Activated CD8-positive, alpha-beta memory T cell treated with anti-CD3 and anti-CD28 coated beads, Interleukin-2, amount 10 ng/mL, durations not matched to agents 7 days and 5 days (primary cell): ENCODE measurements around the gene SULT1A2. TPM values are rescaled to one million over a fixed set of nuclear protein-coding genes. Genes with fewer than 3 reads are reported as not detected.
A peak's percentile ranks its signal among the peaks of the same experiment; 100 is the strongest.
"Not testable (repeated sequence)": the region's sequence is repeated elsewhere in the genome, so short reads cannot be mapped to it uniquely, and the experiment has no call there.

ENCODE experiments used
- ATAC-seq: fragments of 150-1000 bp; cut with Tn5 transposase; one replicate; pipeline ENCODE4 v1.10.0; 2021; ENCODE audit warnings: moderate library complexity
- CTCF ChIA-PET: fragments of 350-600 bp; sonication (Branson Sonifier 250); formaldehyde crosslinking; loops from one replicate; lab custom pipeline; 2021; ENCODE audit warnings: antibody characterized with exemption; lab: Charles Lee
- DNase-seq: peaks from one replicate; pipeline ENCODE4 v3.0.0-alpha.2; 2020
- H3K27ac Mint-ChIP-seq: one replicate; pipeline ENCODE4 v1.8.0; 2021; ENCODE audit warnings: mild to moderate bottlenecking, mixed read lengths
- H3K27me3 Mint-ChIP-seq: one replicate; pipeline ENCODE4 v1.8.0; 2021; ENCODE audit warnings: mixed read lengths
- H3K36me3 Mint-ChIP-seq: one replicate; pipeline ENCODE4 v1.8.0; 2021; ENCODE audit warnings: mild to moderate bottlenecking, mixed read lengths
- H3K4me1 Mint-ChIP-seq: one replicate; pipeline ENCODE4 v1.8.0; 2021; ENCODE audit warnings: mixed read lengths
- H3K4me3 Mint-ChIP-seq: one replicate; pipeline ENCODE4 v1.8.0; 2021; ENCODE audit warnings: mild to moderate bottlenecking, moderate library complexity, mixed read lengths
- H3K9me3 Mint-ChIP-seq: one replicate; pipeline ENCODE4 v1.8.0; 2022; ENCODE audit warnings: low read depth, mixed read lengths
- total RNA-seq, 2 experiments: library from RNA; stranded (reverse); gene quantifications; one replicate each; pipeline ENCODE4 v1.2.3, GENCODE V29; 2021

SULT1A2 gene
- under 1 TPM in 1 of 2 experiments, not detected in 1; 0.20 TPM for total RNA-seq

DNA sequence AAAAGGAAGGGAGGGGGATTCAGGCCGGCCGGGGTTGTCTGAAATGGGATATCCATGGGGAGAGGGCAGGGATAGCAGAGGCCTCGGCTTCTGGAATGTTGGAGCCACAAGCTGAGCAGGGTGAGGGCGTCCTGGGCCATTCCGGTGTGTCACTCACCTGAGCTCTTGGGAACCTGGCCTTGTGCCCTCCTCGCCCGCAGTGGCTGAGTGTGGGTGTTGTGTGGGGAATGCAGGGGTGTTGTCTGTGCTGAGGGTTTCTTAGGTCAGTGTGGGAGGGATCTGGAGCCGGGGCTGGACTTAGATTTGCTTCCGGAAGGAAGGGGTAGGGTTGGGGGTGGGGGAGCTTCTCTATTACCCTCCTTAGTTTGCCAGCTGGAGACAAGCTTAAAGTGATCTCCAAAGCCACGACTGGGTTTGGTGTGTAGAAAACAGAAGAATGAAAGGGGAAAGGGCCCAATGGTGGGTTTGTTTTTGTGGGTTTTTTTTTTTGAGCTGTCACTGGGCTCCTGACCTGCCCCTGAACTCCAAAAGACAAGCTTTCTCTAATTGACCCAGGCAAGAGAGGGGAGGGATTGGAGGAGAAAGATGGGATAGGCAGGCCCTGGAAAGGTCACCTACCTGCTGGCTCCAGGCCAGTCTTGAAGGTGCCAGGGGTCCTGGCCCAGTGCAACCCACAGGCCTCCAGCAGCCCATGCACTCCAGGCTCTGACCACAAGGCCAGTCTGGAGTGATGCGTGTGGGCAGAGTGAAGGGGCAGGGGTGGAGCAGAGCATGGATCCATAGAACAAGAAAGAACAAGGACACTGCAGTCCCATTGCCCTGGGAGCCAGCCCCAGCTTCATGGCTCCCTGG is at the start of gene SULT1A2:
Gene SULT1A2 (minus strand): TSS at position 211 of the 852 bp plus-strand sequence. CDS start 1,120 bp downstream, outside the sequence.
- no peak for ATAC-seq
- CTCF ChIA-PET = interaction anchor here (1.1 kb wide), 1 partner anchor 13 kb away, joined by 3 read pairs; the partner anchor contains the start of gene SULT1A1
- DNase-seq = no peak
- Mint-ChIP-seq H3K9me3 (no peaks in the 10 kb centered on the region), H3K36me3 (no peaks in the 10 kb centered on the region), H3K27me3 (no peaks in the 10 kb centered on the region), H3K4me1 (peaks cover 12% of the 10 kb centered on the region), H3K27ac (peak within 1 kb of the TSS; percentile 39), H3K4me3 (no peak within 1 kb of the TSS)

DNA sequence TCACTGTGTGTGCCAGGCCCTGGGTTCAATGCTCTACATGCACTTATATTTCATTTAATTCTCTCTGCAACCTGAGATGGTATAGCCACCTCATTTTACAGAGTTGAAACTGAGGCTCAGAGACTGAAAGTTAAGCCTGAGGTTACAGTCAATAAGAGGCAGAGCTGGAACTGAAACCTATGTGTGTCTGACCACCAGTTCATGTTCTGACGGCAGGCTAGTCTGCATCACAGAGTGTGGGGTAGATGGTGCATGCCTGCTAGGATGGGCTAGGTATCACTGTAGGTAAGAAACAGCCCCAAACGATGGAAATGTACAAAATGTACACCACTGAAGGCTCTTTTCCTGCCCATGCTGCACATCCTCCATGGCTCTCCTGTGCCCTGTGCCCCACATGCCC is 43.1 kb upstream of the SULT1A2 start:
- peak; percentile 60 for DNase-seq
- ATAC-seq, CTCF ChIA-PET, H3K36me3 Mint-ChIP-seq, H3K27me3 Mint-ChIP-seq, H3K9me3 Mint-ChIP-seq, H3K4me3 Mint-ChIP-seq: not testable (repeated sequence)
- H3K4me1 Mint-ChIP-seq = peaks cover 11% of the 10 kb centered on the region
- peak overlapping the region; percentile 76 for H3K27ac Mint-ChIP-seq

- CTCF ChIA-PET = interaction anchor here (0.6 kb wide), 1 partner anchor 129 kb away, joined by 3 read pairs; no protein-coding TSS in a partner anchor
- H3K36me3 Mint-ChIP-seq, ATAC-seq, DNase-seq, H3K9me3 Mint-ChIP-seq, H3K27me3 Mint-ChIP-seq, H3K27ac Mint-ChIP-seq, H3K4me3 Mint-ChIP-seq: not testable (repeated sequence)
- peaks cover 11% of the 10 kb centered on the region for H3K4me1 Mint-ChIP-seq
Measured at GRCh38 chr16:28638359-28638758, 41.5 kb upstream of the SULT1A2 start.

DNA sequence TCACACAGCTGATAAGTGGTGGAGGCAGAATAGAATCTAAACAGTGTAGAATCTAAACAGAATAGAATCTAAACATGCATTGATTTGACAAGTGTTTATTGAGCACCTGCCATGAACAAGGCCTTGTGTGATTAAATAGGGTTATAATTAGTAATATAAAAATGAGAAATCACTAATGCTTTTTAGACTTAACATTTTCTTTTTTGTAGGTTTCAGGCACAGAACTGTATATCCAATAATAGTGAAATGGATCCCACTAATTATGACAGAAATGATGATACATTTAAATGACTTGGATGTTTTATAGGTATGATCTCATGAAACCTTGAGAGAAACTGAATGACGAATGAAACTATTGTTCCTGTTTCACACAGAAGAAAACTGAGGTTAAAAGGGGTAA is 40.9 kb upstream of the SULT1A2 start, which contains the start of gene NPIPB8:
Gene NPIPB8 (plus strand): TSS at position 301 of the 400 bp plus-strand sequence. CDS start 296 bp downstream, outside the sequence.
- H3K36me3 Mint-ChIP-seq, DNase-seq, H3K9me3 Mint-ChIP-seq, H3K4me3 Mint-ChIP-seq, ATAC-seq, CTCF ChIA-PET, H3K27me3 Mint-ChIP-seq, H3K27ac Mint-ChIP-seq: not testable (repeated sequence)
- H3K4me1 Mint-ChIP-seq = peaks cover 11% of the 10 kb centered on the region

DNA sequence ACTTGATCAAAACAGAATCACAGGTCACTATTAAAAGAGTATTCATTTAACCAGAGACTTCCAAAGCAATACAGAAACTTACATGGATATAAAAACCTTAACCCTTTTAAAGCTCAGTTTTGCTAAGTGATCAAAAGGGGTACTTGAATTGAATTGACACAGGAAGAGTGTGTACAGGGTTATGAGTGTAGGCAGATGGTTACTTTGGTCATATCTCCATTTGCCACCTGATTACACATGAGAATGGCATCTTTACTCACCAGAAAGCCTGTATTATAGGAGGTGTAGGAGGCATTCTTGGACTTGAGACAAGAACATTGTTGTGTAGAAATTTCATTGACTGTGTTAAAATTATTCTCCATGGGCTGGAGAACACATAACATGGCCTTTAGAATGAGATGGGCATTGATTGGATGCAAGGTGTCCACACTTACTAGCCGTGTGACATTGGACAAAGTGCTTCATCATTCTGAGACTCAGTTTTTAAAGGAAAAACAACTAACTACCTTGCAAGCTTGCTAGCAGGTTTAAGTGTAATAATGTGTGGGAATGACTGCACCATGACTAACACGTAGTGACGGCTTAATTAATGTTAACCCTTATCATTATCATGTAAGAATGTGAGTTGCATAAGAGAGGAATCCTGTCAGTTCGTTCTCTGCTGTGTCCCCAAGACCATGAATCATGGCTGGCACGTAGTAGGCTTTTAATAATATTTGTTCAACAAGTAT is 39.4 kb upstream of the SULT1A2 start:
- H3K4me3 Mint-ChIP-seq, H3K27me3 Mint-ChIP-seq, H3K27ac Mint-ChIP-seq, DNase-seq, ATAC-seq, H3K36me3 Mint-ChIP-seq, CTCF ChIA-PET, H3K9me3 Mint-ChIP-seq: not testable (repeated sequence)
- peaks cover 11% of the 10 kb centered on the region for H3K4me1 Mint-ChIP-seq

DNA sequence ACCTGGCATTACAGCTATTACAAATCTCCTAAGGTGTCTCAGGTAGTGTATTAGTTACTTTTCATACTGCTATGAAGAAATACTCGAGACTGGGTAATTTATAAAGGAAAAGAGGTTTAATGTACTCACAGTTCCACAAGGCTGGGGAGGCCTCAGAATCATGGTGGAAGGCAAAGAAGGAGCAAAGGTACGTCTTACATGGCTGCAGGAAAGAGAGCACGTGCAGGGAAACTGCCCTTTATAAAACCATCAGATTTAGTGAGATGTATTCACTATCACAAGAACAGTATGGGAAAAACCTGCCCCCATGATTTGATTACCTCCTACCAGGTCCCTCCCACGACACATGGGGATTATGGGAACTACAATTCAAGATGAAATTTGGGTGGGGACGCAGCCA is 34.1 kb upstream of the SULT1A2 start:
- H3K36me3 Mint-ChIP-seq, H3K4me3 Mint-ChIP-seq, H3K4me1 Mint-ChIP-seq: not testable (repeated sequence)

GRCh38 chr16:28623172-28623711 is 26.4 kb upstream of the SULT1A2 start:
- Mint-ChIP-seq H3K36me3 (peaks cover 6% of the 10 kb centered on the region), H3K9me3 (no peaks in the 10 kb centered on the region), H3K27ac (peak overlapping the region; percentile 83), H3K27me3 (peaks cover 9% of the 10 kb centered on the region), H3K4me3 (peak overlapping the region; percentile 81), H3K4me1 (peaks cover 19% of the 10 kb centered on the region)
- DNase-seq (peak; percentile 79), ATAC-seq (peak; percentile 94)
- CTCF ChIA-PET = interaction anchor here (1.0 kb wide), 2 partner anchors 69 to 345 kb away, joined by 3 read pairs; partner anchors contain the start of gene SGF29

More for the DNA sequence above, 34.1 kb upstream of the SULT1A2 start:
- CTCF ChIA-PET, H3K27ac Mint-ChIP-seq, H3K9me3 Mint-ChIP-seq, DNase-seq, ATAC-seq: not testable (repeated sequence)
- peaks cover 14% of the 10 kb centered on the region for H3K27me3 Mint-ChIP-seq

- CTCF ChIA-PET = interaction anchor here (1.0 kb wide), 2 partner anchors 69 to 345 kb away, joined by 3 read pairs; partner anchors contain the start of gene SGF29
- not testable (repeated sequence) for H3K27me3 Mint-ChIP-seq, DNase-seq, H3K36me3 Mint-ChIP-seq, H3K9me3 Mint-ChIP-seq
- peak overlapping the region; percentile 81 for H3K4me3 Mint-ChIP-seq
- H3K27ac Mint-ChIP-seq = peak overlapping the region; percentile 83
- ATAC-seq = peak; percentile 27
- peaks cover 19% of the 10 kb centered on the region for H3K4me1 Mint-ChIP-seq
Measured at GRCh38 chr16:28622532-28623171, 25.8 kb upstream of the SULT1A2 start.

GRCh38 chr16:28621481-28622155 is 24.8 kb upstream of the SULT1A2 start:
- Mint-ChIP-seq H3K27ac (peak overlapping the region; percentile 36), H3K4me3 (peak overlapping the region; percentile 81), H3K27me3 (peaks cover 6% of the 10 kb centered on the region), H3K36me3 (peaks cover 8% of the 10 kb centered on the region), H3K4me1 (peaks cover 19% of the 10 kb centered on the region), H3K9me3 (no peaks in the 10 kb centered on the region)
- CTCF ChIA-PET = no interaction called here
- DNase-seq = no peak
- no peak for ATAC-seq

DNA sequence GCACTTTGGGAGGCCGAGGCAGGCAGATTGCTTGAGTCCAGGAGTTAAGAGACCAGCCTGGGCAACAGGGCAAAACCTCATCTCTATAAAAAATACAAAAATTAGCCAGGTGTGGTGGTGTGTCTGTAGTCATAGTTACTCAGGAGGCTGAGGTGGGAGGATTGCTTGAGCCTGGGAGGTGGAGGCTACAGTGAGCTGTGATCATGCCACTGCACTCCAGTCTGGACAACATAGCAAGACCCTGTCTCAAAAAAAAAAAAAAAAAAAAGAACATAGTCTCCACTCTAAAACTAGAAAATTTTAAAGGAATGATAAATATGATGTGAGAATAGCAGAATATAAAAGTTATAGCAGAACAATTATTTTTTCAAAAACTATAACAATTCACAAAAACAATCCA is 23.5 kb upstream of the SULT1A2 start:
- H3K9me3 Mint-ChIP-seq, H3K27ac Mint-ChIP-seq, H3K4me3 Mint-ChIP-seq, DNase-seq, ATAC-seq, CTCF ChIA-PET, H3K36me3 Mint-ChIP-seq, H3K27me3 Mint-ChIP-seq: not testable (repeated sequence)
- H3K4me1 Mint-ChIP-seq = peaks cover 19% of the 10 kb centered on the region

GRCh38 chr16:28617874-28618273 is 21.0 kb upstream of the SULT1A2 start:
- Mint-ChIP-seq H3K36me3 (peaks cover 9% of the 10 kb centered on the region), H3K27ac (no peak overlapping the region), H3K4me3 (no peak overlapping the region), H3K9me3 (no peaks in the 10 kb centered on the region), H3K27me3 (no peaks in the 10 kb centered on the region), H3K4me1 (peaks cover 13% of the 10 kb centered on the region)
- ATAC-seq (no peak), DNase-seq (no peak)
- CTCF ChIA-PET = interaction anchor here (0.7 kb wide), 1 partner anchor 434 kb away, joined by 3 read pairs; no protein-coding TSS in a partner anchor

GRCh38 chr16:28616636-28617035 is 19.8 kb upstream of the SULT1A2 start:
- CTCF ChIA-PET = interaction anchor here (0.9 to 1.4 kb wide), 2 partner anchors 328 to 339 kb away, joined by 3 read pairs; no protein-coding TSS in a partner anchor
- ATAC-seq (no peak), DNase-seq (no peak)
- Mint-ChIP-seq H3K36me3 (peaks cover 9% of the 10 kb centered on the region), H3K27me3 (no peaks in the 10 kb centered on the region), H3K4me1 (peaks cover 3% of the 10 kb centered on the region), H3K27ac (no peak overlapping the region), H3K4me3 (no peak overlapping the region), H3K9me3 (no peaks in the 10 kb centered on the region)
